Hepatocyte (in vitro differentiated cells): ENCODE results near the gene SCAMP5. TPM values are rescaled to one million over a fixed set of nuclear protein-coding genes. Genes with fewer than 3 reads are reported as not detected.
A peak's percentile ranks its signal among the peaks of the same experiment; 100 is the strongest.

Experiments
- DNase-seq: peaks from one replicate; pipeline ENCODE4 v3.0.0-alpha.2; 2016; ENCODE audit warnings: low spot score
- H2AFZ ChIP-seq: fragments of 200-600 bp; sonication (generic); 2 replicates; pipeline ENCODE4 v1.6.0; 2016; ENCODE audit warnings: antibody characterized with exemption, mild to moderate bottlenecking
- H3K27ac ChIP-seq: fragments of 200-600 bp; sonication (generic); 2 replicates; pipeline ENCODE4 v1.5.1; 2016; ENCODE audit warnings: mild to moderate bottlenecking
- H3K27me3 ChIP-seq: fragments of 200-600 bp; sonication (generic); 2 replicates; pipeline ENCODE4 v1.6.1; 2016
- H3K36me3 ChIP-seq: fragments of 200-600 bp; sonication (generic); replicated peaks from 2 replicates; pipeline ENCODE4 v1.5.1; 2016; ENCODE audit warnings: low read depth; ENCODE audit not compliant: insufficient read depth
- H3K4me1 ChIP-seq: fragments of 200-600 bp; sonication (generic); 2 replicates; pipeline ENCODE4 v1.5.1; 2016; ENCODE audit warnings: mild to moderate bottlenecking, moderate library complexity; ENCODE audit not compliant: insufficient read depth
- H3K4me2 ChIP-seq: fragments of 200-600 bp; sonication (generic); 2 replicates; pipeline ENCODE4 v1.6.0; 2016
- H3K4me3 ChIP-seq: fragments of 200-600 bp; sonication (generic); 2 replicates; pipeline ENCODE4 v1.5.1; 2016; ENCODE audit warnings: mild to moderate bottlenecking
- H3K79me2 ChIP-seq: fragments of 200-600 bp; sonication (generic); 2 replicates; pipeline ENCODE4 v1.6.0; 2017; ENCODE audit warnings: mild to moderate bottlenecking
- H3K9me2 ChIP-seq: fragments of 200-600 bp; sonication (generic); replicated peaks from 2 replicates; pipeline ENCODE4 v1.6.0; 2017; ENCODE audit warnings: mild to moderate bottlenecking; ENCODE audit not compliant: insufficient read depth
- H3K9me3 ChIP-seq: fragments of 200-600 bp; sonication (generic); 2 replicates; pipeline ENCODE4 v1.5.1; 2016; ENCODE audit warnings: low read depth, mild to moderate bottlenecking
- H4K20me1 ChIP-seq: fragments of 200-600 bp; sonication (generic); 2 replicates; pipeline ENCODE4 v1.6.0; 2016; ENCODE audit warnings: mild to moderate bottlenecking; ENCODE audit not compliant: insufficient read depth, poor library complexity, severe bottlenecking
- EZH2 ChIP-seq: fragments of 200-600 bp; sonication (generic); IDR thresholded peaks from 2 replicates; pipeline ENCODE4 v1.6.1; 2016; ENCODE audit warnings: antibody characterized with exemption, mild to moderate bottlenecking, borderline replicate concordance
- EZH2phosphoT487 ChIP-seq: fragments of 200-600 bp; sonication (generic); IDR thresholded peaks from one replicate; pipeline ENCODE4 v1.6.1; 2018; ENCODE audit warnings: antibody characterized with exemption, mild to moderate bottlenecking, low read depth, moderate library complexity; ENCODE audit not compliant: unreplicated experiment, severe bottlenecking
- WGBS: methylation state at CpG from one replicate; pipeline ENCODE4 v1.1.6; 2016; ENCODE audit warnings: low lambda C conversion rate; ENCODE audit errors: missing lambda C conversion rate; 5-methylcytosine and 5-hydroxymethylcytosine counted together
- polyA plus RNA-seq: library from polyadenylated mRNA; unstranded; fragments of >200 nt; fragmentation: Nextera tagmentation; extraction: Ambion mirVana; gene quantifications from 2 replicates; pipeline ENCODE4 v1.2.1, GENCODE V29; 2016
- total RNA-seq: library from RNA; depleted of rRNA; stranded (reverse); fragments of >200 nt; gene quantifications from 2 replicates; pipeline ENCODE4 v1.2.3, GENCODE V29; 2014
- TF ChIP-seq, protein P1 (sequence below): fragments of 200-600 bp; sonication (generic); IDR thresholded peaks from 2 replicates; pipeline ENCODE4 v1.5.1; 2016; ENCODE audit warnings: antibody characterized with exemption, mild to moderate bottlenecking; ENCODE audit not compliant: poor library complexity

The SCAMP5 gene
- total and polyA plus RNA-seq, 2 experiments from 2014 or later, result 10.6 to 18.8 TPM

DNA sequence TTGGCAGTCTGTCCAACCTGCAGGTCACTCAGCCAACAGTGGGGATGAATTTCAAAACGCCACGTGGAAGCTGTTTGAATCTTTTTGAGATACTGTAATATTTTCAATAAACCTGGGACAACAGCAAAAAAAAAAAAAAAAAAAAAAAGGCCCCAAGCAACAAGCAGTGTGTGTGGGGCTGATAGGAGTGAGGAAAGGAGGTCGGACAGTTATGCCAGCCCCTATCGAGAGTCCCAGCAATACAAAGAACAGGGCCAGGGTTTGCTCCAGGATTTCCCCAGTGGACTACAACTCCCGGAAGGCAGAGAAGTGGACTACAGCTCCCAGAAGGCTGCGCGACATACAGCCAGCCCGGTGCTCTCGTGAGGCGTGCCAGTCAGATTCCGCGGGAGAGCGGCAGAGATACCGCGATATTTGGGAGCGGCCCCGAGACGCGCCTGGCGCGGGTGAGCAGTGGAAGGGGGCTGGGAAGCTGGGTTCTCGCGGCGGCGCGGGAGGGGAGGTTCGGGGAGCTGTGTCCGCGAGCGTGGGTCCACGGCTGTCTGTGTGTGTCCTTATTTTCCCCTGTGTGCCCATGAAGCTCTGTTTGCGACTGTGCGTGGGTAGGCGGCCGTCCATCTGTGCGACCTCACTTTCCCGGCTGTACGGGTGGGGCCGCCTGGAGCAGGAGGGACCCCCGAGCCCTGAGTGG lies 28.0 kb downstream of the SCAMP5 start, which contains the start of gene PPCDC:
TSS of gene PPCDC (plus strand) at position 410 of the 691 bp plus-strand sequence. CDS start 4,729 bp downstream, outside the sequence.
- WGBS, result 7% methylated on average over 36 of the region's 40 CpGs
- peak within 1 kb of the TSS; percentile 87 for H2AFZ ChIP-seq

DNA sequence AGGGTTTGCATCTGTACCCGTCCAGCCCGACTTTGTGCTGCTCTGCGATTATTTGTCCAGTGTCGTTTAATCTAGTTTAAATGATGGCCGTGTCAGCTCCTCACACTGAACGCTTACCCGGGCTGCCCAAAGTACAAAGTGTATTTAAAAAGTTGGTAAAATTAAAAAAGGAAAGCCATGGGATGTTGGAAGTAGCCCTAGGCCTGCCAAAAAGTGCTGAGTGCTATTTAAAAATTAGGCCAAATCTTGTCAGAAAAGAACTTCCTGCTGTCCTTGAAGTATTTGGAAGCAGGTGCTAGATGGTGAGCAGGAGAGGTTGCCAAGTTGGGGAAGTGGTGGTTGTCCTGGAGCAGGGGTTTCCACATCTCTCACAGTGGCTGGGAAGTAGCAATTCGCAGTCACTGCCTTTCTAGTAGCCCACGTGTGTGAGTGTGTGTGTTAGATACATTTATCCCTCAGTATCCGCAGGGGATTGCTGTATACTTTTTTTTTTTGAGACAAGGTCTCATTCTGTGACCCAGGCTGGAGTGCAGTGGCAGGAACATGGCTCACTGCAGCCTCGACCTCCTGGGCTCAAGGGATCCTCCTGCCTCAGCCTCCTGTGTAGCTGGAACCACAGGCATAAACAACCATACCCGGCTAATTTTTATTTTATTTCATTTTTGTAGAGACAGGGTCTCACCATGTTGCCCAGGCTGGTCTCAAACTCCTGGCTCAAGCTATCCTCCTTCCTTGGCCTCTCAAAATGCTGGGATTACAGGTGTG lies 28.7 kb downstream of the SCAMP5 start:
- 25% methylated on average over 12 of the region's 12 CpGs for WGBS
- no peaks in the 10 kb centered on the region for H4K20me1 ChIP-seq
- peak overlapping the region; percentile 88 for H3K4me2 ChIP-seq
- DNase-seq, result peak; percentile 32
- peaks cover 7% of the 10 kb centered on the region for H3K4me1 ChIP-seq
- H3K9me2 ChIP-seq, result no peaks in the 10 kb centered on the region
- no peaks in the 10 kb centered on the region for H3K36me3 ChIP-seq
- H2AFZ ChIP-seq, result peak overlapping the region; percentile 87
- no peaks in the 10 kb centered on the region for H3K9me3 ChIP-seq
- H3K79me2 ChIP-seq, result peaks cover 21% of the 10 kb centered on the region
- peak overlapping the region; percentile 72 for H3K4me3 ChIP-seq
- no peaks in the 10 kb centered on the region for H3K27me3 ChIP-seq
- TF ChIP-seq, protein P1, sequence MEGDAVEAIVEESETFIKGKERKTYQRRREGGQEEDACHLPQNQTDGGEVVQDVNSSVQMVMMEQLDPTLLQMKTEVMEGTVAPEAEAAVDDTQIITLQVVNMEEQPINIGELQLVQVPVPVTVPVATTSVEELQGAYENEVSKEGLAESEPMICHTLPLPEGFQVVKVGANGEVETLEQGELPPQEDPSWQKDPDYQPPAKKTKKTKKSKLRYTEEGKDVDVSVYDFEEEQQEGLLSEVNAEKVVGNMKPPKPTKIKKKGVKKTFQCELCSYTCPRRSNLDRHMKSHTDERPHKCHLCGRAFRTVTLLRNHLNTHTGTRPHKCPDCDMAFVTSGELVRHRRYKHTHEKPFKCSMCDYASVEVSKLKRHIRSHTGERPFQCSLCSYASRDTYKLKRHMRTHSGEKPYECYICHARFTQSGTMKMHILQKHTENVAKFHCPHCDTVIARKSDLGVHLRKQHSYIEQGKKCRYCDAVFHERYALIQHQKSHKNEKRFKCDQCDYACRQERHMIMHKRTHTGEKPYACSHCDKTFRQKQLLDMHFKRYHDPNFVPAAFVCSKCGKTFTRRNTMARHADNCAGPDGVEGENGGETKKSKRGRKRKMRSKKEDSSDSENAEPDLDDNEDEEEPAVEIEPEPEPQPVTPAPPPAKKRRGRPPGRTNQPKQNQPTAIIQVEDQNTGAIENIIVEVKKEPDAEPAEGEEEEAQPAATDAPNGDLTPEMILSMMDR, result no peak
- no peak for TF ChIP-seq EZH2
- no peak for TF ChIP-seq EZH2phosphoT487
- H3K27ac ChIP-seq, result peak overlapping the region; percentile 71

More for the DNA sequence above, 28.0 kb downstream of the SCAMP5 start, which contains the start of gene PPCDC:
- H3K4me1 ChIP-seq, result peaks cover 7% of the 10 kb centered on the region
- no peaks in the 10 kb centered on the region for H3K9me3 ChIP-seq
- no peaks in the 10 kb centered on the region for H3K27me3 ChIP-seq
- H4K20me1 ChIP-seq, result no peaks in the 10 kb centered on the region
- H3K4me3 ChIP-seq, result peak within 1 kb of the TSS; percentile 72
- H3K79me2 ChIP-seq, result peaks cover 21% of the 10 kb centered on the region
- TF ChIP-seq EZH2phosphoT487 (no peak), EZH2 (no peak)
- DNase-seq, result peak; percentile 97
- no peaks in the 10 kb centered on the region for H3K9me2 ChIP-seq
- peak within 1 kb of the TSS; percentile 88 for H3K4me2 ChIP-seq
- peak within 1 kb of the TSS; percentile 71 for H3K27ac ChIP-seq
- H3K36me3 ChIP-seq, result no peaks in the 10 kb centered on the region

DNA sequence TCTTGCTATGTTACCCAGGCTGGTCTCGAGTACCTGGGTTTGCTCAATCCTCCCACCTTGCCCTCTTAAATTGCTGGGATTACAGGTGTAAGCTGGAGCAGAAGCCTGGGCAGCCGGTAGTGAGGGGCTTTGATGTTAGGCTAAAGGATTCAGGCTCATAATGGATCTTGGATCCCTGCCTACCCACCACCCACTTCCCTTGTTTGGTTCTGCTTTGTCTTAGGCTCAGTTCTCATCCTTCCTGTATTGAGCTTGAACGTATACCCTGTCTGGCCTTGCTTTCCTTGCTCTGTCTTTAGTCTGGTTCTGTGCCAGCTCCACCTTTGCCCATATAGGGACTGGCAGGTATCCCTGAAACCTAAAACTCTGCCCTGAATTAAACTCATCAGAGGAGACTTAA lies 29.7 kb downstream of the SCAMP5 start:
- TF ChIP-seq, protein P1, result no peak
- no peak for TF ChIP-seq EZH2
- TF ChIP-seq EZH2phosphoT487, result no peak
- H3K27ac ChIP-seq, result no peak overlapping the region
- H3K4me1 ChIP-seq, result peaks cover 14% of the 10 kb centered on the region
- 92% methylated on average over 3 of the region's 3 CpGs for WGBS
- H3K4me2 ChIP-seq, result no peak overlapping the region
- H3K9me3 ChIP-seq, result no peaks in the 10 kb centered on the region
- DNase-seq, result no peak
- no peak overlapping the region for H3K4me3 ChIP-seq
- H3K36me3 ChIP-seq, result no peaks in the 10 kb centered on the region
- H3K9me2 ChIP-seq, result no peaks in the 10 kb centered on the region
- no peaks in the 10 kb centered on the region for H4K20me1 ChIP-seq
- no peak overlapping the region for H2AFZ ChIP-seq
- H3K27me3 ChIP-seq, result no peaks in the 10 kb centered on the region
- peaks cover 28% of the 10 kb centered on the region for H3K79me2 ChIP-seq
